CD4-positive, CD25-positive, alpha-beta regulatory T cell (primary cell): ENCODE data around the gene SOWAHC. TPM values are rescaled to one million over a fixed set of nuclear protein-coding genes. Genes with fewer than 3 reads are reported as not detected.

Experiments used
- ATAC-seq, 2 donors: fragments of 150-1000 bp; cut with Tn5 transposase; one replicate each; pipeline ENCODE4 v1.10.0; 2021; ENCODE audit warnings: low read depth in 2 of 2, moderate number of reproducible peaks in 2 of 2, moderate library complexity in 1 of 2
- DNase-seq, 3 donors: peaks; one replicate each; pipeline versions ENCODE4 v3.0.0 to v3.0.0-alpha.2; 2012 to 2022; ENCODE audit warnings: mixed read lengths in 1 of 3
- H3K27ac ChIP-seq: one replicate; pipeline ENCODE4 v1.7.0; 2013; ENCODE audit warnings: mild to moderate bottlenecking, low read length; ENCODE audit not compliant: insufficient read depth, poor library complexity, severe bottlenecking
- H3K27me3 ChIP-seq: one replicate; pipeline ENCODE4 v1.7.0; 2013; ENCODE audit warnings: low read length; ENCODE audit not compliant: control insufficient read depth, insufficient read depth
- H3K36me3 ChIP-seq: one replicate; pipeline ENCODE4 v1.7.0; 2013; ENCODE audit warnings: mild to moderate bottlenecking, low read length, moderate library complexity; ENCODE audit not compliant: control insufficient read depth, insufficient read depth
- H3K4me1 ChIP-seq: 2 replicates; pipeline ENCODE4 v1.7.0; 2013; ENCODE audit warnings: mild to moderate bottlenecking, low read length; ENCODE audit not compliant: insufficient read depth, control insufficient read depth, poor library complexity, severe bottlenecking
- H3K4me3 ChIP-seq: one replicate; pipeline ENCODE4 v1.7.0; 2013; ENCODE audit warnings: low read depth, mild to moderate bottlenecking, low read length, moderate library complexity
- H3K9me3 ChIP-seq, 2 experiments: 1 replicate in 1 of 2; 2 replicates in 1 of 2; pipeline ENCODE4 v1.7.0; 2013; ENCODE audit warnings: low read length in 2 of 2, mild to moderate bottlenecking in 1 of 2, moderate library complexity in 1 of 2; ENCODE audit not compliant: control insufficient read depth in 2 of 2
- H3K27ac Mint-ChIP-seq, 3 donors: one replicate each; pipeline ENCODE4 v1.8.0; 2020 to 2022; ENCODE audit warnings: mild to moderate bottlenecking in 3 of 3, mixed read lengths in 3 of 3, moderate library complexity in 2 of 3
- H3K27me3 Mint-ChIP-seq: one replicate; pipeline ENCODE4 v1.8.0; 2022; ENCODE audit warnings: mild to moderate bottlenecking, mixed read lengths
- H3K36me3 Mint-ChIP-seq: one replicate; pipeline ENCODE4 v1.8.0; 2020; ENCODE audit warnings: mixed read lengths
- H3K4me1 Mint-ChIP-seq, 4 donors: one replicate each; pipeline ENCODE4 v1.8.0; 2020 to 2022; ENCODE audit warnings: mixed read lengths in 4 of 4, mild to moderate bottlenecking in 1 of 4
- H3K4me3 Mint-ChIP-seq, 4 donors: one replicate each; pipeline ENCODE4 v1.8.0; 2020 to 2022; ENCODE audit warnings: mild to moderate bottlenecking in 4 of 4, mixed read lengths in 4 of 4, moderate library complexity in 3 of 4
- H3K9me3 Mint-ChIP-seq, 7 donors: one replicate each; pipeline ENCODE4 v1.8.0; 2020 to 2022; ENCODE audit warnings: mixed read lengths in 7 of 7, mild to moderate bottlenecking in 3 of 7, moderate library complexity in 2 of 7
- polyA plus RNA-seq, 4 donors: library from polyadenylated mRNA; unstranded; fragments of 300-500 nt; fragmentation: Illumina TruSeq; gene quantifications; one replicate each; pipeline ENCODE4 v1.2.3, GENCODE V29; 2021
- total RNA-seq: library from RNA; stranded (reverse); gene quantifications from one replicate; pipeline ENCODE4 v1.2.3, GENCODE V29; 2022

Gene SOWAHC
- total and polyA plus RNA-seq, 5 donors from 2014 or later: 0.86 to 4.8 (median 1.5) TPM

DNA sequence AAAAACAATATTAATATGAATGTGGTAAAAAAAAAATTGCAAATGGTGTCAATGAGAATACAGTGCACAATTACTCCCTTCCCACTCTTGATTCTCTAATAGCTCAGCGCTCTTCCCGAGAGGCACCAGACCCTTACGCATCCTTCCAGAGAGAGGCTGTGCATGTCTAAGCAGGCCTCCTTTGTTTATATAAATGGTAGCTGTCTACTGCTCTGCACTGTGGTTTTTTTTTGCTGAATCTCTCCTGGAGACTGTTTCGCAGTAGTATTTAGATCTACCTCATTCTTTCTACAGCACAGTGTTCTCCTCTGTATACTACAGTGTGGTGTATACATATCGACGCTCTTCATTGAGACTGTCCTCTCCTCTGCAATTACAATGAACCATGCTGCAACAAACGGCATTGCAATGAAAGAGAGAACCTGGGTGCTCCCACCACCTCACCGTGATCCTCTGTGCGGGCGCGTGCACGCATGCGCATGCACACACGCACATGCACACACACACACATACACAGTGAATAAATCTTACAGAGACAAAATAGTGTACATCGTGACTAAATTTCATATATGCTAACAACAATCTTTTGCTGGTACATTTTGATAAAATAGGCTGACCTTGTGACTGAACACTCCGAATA, 19.8 kb upstream of the SOWAHC start:
- H3K27me3 ChIP-seq: no peaks in the 10 kb centered on the region
- H3K4me1 ChIP-seq: no peaks in the 10 kb centered on the region
- Mint-ChIP-seq H3K27me3 (peaks cover 5% of the 10 kb centered on the region), H3K27ac (no peak overlapping the region), H3K4me1 (no peaks in the 10 kb centered on the region), H3K36me3 (no peaks in the 10 kb centered on the region), H3K4me3 (no peak overlapping the region), H3K9me3 (no peaks in the 10 kb centered on the region)
- no peak overlapping the region for H3K4me3 ChIP-seq
- no peak overlapping the region for H3K27ac ChIP-seq
- H3K36me3 ChIP-seq: no peaks in the 10 kb centered on the region
- H3K9me3 ChIP-seq: no peaks in the 10 kb centered on the region
- DNase-seq (no peak), ATAC-seq (no peak)

GRCh38 chr2:109595644-109596043, 18.5 kb upstream of the SOWAHC start:
- Histone ChIP-seq H3K36me3 (no peaks in the 10 kb centered on the region), H3K27ac (no peak overlapping the region), H3K27me3 (no peaks in the 10 kb centered on the region), H3K4me1 (no peaks in the 10 kb centered on the region), H3K4me3 (no peak overlapping the region), H3K9me3 (no peaks in the 10 kb centered on the region)
- Mint-ChIP-seq H3K9me3 (no peaks in the 10 kb centered on the region), H3K27ac (no peak overlapping the region), H3K36me3 (no peaks in the 10 kb centered on the region), H3K4me3 (no peak overlapping the region), H3K27me3 (peaks cover 5% of the 10 kb centered on the region), H3K4me1 (no peaks in the 10 kb centered on the region)
- no peak for ATAC-seq
- no peak for DNase-seq

DNA sequence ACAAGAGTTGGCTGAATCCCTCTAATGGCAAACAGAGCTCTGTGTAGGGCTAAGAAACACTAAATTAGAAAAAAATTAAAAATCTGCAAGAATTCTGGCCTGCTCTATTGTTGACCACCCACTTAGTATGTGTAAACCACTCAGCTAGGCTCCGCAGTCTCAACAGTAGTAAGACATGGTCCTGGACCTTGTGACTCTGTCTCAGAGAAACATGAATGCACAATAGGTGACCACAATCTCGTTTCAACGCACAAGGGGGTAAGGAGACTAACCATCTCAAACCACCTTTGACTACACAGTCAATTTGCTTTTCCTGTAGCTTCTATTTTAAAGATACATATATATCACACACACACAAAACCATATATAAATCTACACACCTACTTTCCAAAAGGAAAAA, 16.9 kb upstream of the SOWAHC start:
- no peaks in the 10 kb centered on the region for H3K36me3 ChIP-seq

GRCh38 chr2:109601783-109602182, 12.4 kb upstream of the SOWAHC start:
- Mint-ChIP-seq H3K9me3 (no peaks in the 10 kb centered on the region), H3K4me3 (no peak overlapping the region), H3K27ac (no peak overlapping the region), H3K36me3 (peaks cover 4% of the 10 kb centered on the region), H3K4me1 (no peaks in the 10 kb centered on the region), H3K27me3 (peaks cover 22% of the 10 kb centered on the region)
- H3K9me3 ChIP-seq: no peaks in the 10 kb centered on the region
- no peaks in the 10 kb centered on the region for H3K4me1 ChIP-seq
- H3K27ac ChIP-seq: no peak overlapping the region
- no peaks in the 10 kb centered on the region for H3K36me3 ChIP-seq
- no peak overlapping the region for H3K4me3 ChIP-seq
- DNase-seq (no peak), ATAC-seq (no peak)
- no peaks in the 10 kb centered on the region for H3K27me3 ChIP-seq

More for the DNA sequence above, 16.9 kb upstream of the SOWAHC start:
- Mint-ChIP-seq H3K27ac (no peak overlapping the region), H3K9me3 (no peaks in the 10 kb centered on the region), H3K4me3 (no peak overlapping the region), H3K4me1 (no peaks in the 10 kb centered on the region), H3K27me3 (peaks cover 18% of the 10 kb centered on the region), H3K36me3 (peaks cover 4% of the 10 kb centered on the region)
- no peak for ATAC-seq
- Histone ChIP-seq H3K4me3 (no peak overlapping the region), H3K4me1 (no peaks in the 10 kb centered on the region), H3K27ac (no peak overlapping the region), H3K9me3 (no peaks in the 10 kb centered on the region), H3K27me3 (no peaks in the 10 kb centered on the region)
- no peak for DNase-seq

GRCh38 chr2:109602617-109603188, 11.5 kb upstream of the SOWAHC start:
- Histone ChIP-seq H3K4me1 (no peaks in the 10 kb centered on the region), H3K4me3 (no peak overlapping the region), H3K9me3 (no peaks in the 10 kb centered on the region), H3K27me3 (peaks cover 2% of the 10 kb centered on the region), H3K36me3 (no peaks in the 10 kb centered on the region), H3K27ac (no peak overlapping the region)
- ATAC-seq: no peak
- peaks cover 30% of the 10 kb centered on the region for H3K27me3 Mint-ChIP-seq
- H3K4me1 Mint-ChIP-seq: no peaks in the 10 kb centered on the region
- H3K9me3 Mint-ChIP-seq: no peaks in the 10 kb centered on the region
- DNase-seq: no peak
- H3K27ac Mint-ChIP-seq: no peak overlapping the region
- no peak overlapping the region for H3K4me3 Mint-ChIP-seq
- peaks cover 4% of the 10 kb centered on the region for H3K36me3 Mint-ChIP-seq

GRCh38 chr2:109604597-109604996, 9.6 kb upstream of the SOWAHC start:
- H3K36me3 Mint-ChIP-seq: peaks cover 4% of the 10 kb centered on the region

GRCh38 chr2:109607766-109608165, 6.4 kb upstream of the SOWAHC start:
- Histone ChIP-seq H3K27me3 (peaks cover 29% of the 10 kb centered on the region), H3K9me3 (no peaks in the 10 kb centered on the region), H3K36me3 (no peaks in the 10 kb centered on the region), H3K27ac (no peak overlapping the region), H3K4me3 (no peak overlapping the region), H3K4me1 (no peaks in the 10 kb centered on the region)
- Mint-ChIP-seq H3K27me3 (peaks cover 53% of the 10 kb centered on the region), H3K9me3 (peaks cover 0 to 4% (median 0%) of the 10 kb centered on the region in 7 donors), H3K27ac (no peak overlapping the region), H3K4me1 (peaks cover 2 to 10% (median 4%) of the 10 kb centered on the region in 4 donors), H3K36me3 (no peaks in the 10 kb centered on the region), H3K4me3 (no peak overlapping the region)
- DNase-seq (no peak), ATAC-seq (no peak)

More at GRCh38 chr2:109604597-109604996, 9.6 kb upstream of the SOWAHC start:
- Histone ChIP-seq H3K4me1 (no peaks in the 10 kb centered on the region), H3K4me3 (no peak overlapping the region), H3K9me3 (no peaks in the 10 kb centered on the region), H3K27me3 (peaks cover 13% of the 10 kb centered on the region), H3K27ac (no peak overlapping the region), H3K36me3 (no peaks in the 10 kb centered on the region)
- ATAC-seq (no peak), DNase-seq (no peak)
- H3K4me1 Mint-ChIP-seq: peaks cover 0 to 5% (median 2%) of the 10 kb centered on the region in 4 donors
- no peak overlapping the region for H3K4me3 Mint-ChIP-seq
- H3K27me3 Mint-ChIP-seq: peaks cover 39% of the 10 kb centered on the region
- peaks cover 0 to 2% (median 0%) of the 10 kb centered on the region in 7 donors for H3K9me3 Mint-ChIP-seq
- H3K27ac Mint-ChIP-seq: no peak overlapping the region
